ENCODE measurements around the gene ADORA1.

ADORA1 gene

GRCh38 chr1:203168991-203169390 is 41.5 kb downstream of the ADORA1 start:
- DNase-seq, result no peak
- Histone ChIP-seq H3K4me3 (ENCODE audit: low read depth in 1 of 2, low read length in 2 of 2) (no peak overlapping the region), H2AFZ (ENCODE audit: low read depth, low read length) (no peak overlapping the region), H3K4me2 (ENCODE audit: insufficient read depth, low read length) (no peak overlapping the region), H4K20me1 (ENCODE audit: insufficient read depth, low read length) (peaks cover 6% of the 10 kb centered on the region), H3K79me2 (ENCODE audit: insufficient read depth, low read length) (no peaks in the 10 kb centered on the region), H3K36me3 (ENCODE audit: insufficient read depth, low read length) (no peaks in the 10 kb centered on the region), H3K9me3 (ENCODE audit: insufficient read depth, low read length, severe bottlenecking) (no peaks in the 10 kb centered on the region), H3K27me3 (ENCODE audit: insufficient read depth, low read length, poor library complexity) (peaks cover 15% of the 10 kb centered on the region), H3K4me1 (ENCODE audit: insufficient read depth, low read length) (no peaks in the 10 kb centered on the region), H3K27ac (ENCODE audit: low read length) (no peak overlapping the region), H3K9ac (ENCODE audit: low read depth, low read length) (no peak overlapping the region)
- no peak for TF ChIP-seq EZH2 (IDR thresholded peaks at IDR 0.05; ENCODE audit: borderline replicate concordance, low read depth, low read length, severe bottlenecking)
- TF ChIP-seq CTCF (IDR thresholded peaks at IDR 0.05; ENCODE audit: borderline replicate concordance, extremely low read depth, low read length, poor library complexity, severe bottlenecking), result no peak
- ATAC-seq (ENCODE audit: insufficient read depth, low read depth), result no peak

GRCh38 chr1:203169770-203170520 is 42.4 kb downstream of the ADORA1 start:
- no peak overlapping the region for H2AFZ ChIP-seq (ENCODE audit: low read depth, low read length)
- H3K4me3 ChIP-seq (ENCODE audit: low read depth in 1 of 2, low read length in 2 of 2), result no peak overlapping the region
- no peak overlapping the region for H3K27ac ChIP-seq (ENCODE audit: low read length)
- no peaks in the 10 kb centered on the region for H3K9me3 ChIP-seq (ENCODE audit: insufficient read depth, low read length, severe bottlenecking)
- no peak overlapping the region for H3K4me2 ChIP-seq (ENCODE audit: insufficient read depth, low read length)
- no peaks in the 10 kb centered on the region for H3K36me3 ChIP-seq (ENCODE audit: insufficient read depth, low read length)
- H3K4me1 ChIP-seq (ENCODE audit: insufficient read depth, low read length), result no peaks in the 10 kb centered on the region
- TF ChIP-seq CTCF (IDR thresholded peaks at IDR 0.05; ENCODE audit: borderline replicate concordance, extremely low read depth, low read length, poor library complexity, severe bottlenecking), result no peak
- TF ChIP-seq EZH2 (IDR thresholded peaks at IDR 0.05; ENCODE audit: borderline replicate concordance, low read depth, low read length, severe bottlenecking), result no peak
- no peak overlapping the region for H3K9ac ChIP-seq (ENCODE audit: low read depth, low read length)
- H3K79me2 ChIP-seq (ENCODE audit: insufficient read depth, low read length), result no peaks in the 10 kb centered on the region
- peaks cover 6% of the 10 kb centered on the region for H4K20me1 ChIP-seq (ENCODE audit: insufficient read depth, low read length)
- ATAC-seq (ENCODE audit: insufficient read depth, low read depth) (no peak), DNase-seq (no peak)
- H3K27me3 ChIP-seq (ENCODE audit: insufficient read depth, low read length, poor library complexity), result peaks cover 11% of the 10 kb centered on the region

- H3K27me3 ChIP-seq (ENCODE audit: insufficient read depth, low read length, poor library complexity), result peaks cover 11% of the 10 kb centered on the region
- H2AFZ ChIP-seq (ENCODE audit: low read depth, low read length), result no peak overlapping the region
- no peaks in the 10 kb centered on the region for H3K36me3 ChIP-seq (ENCODE audit: insufficient read depth, low read length)
- H3K4me2 ChIP-seq (ENCODE audit: insufficient read depth, low read length), result no peak overlapping the region
- no peak for ATAC-seq (ENCODE audit: insufficient read depth, low read depth)
- no peaks in the 10 kb centered on the region for H3K4me1 ChIP-seq (ENCODE audit: insufficient read depth, low read length)
- H3K27ac ChIP-seq (ENCODE audit: low read length), result no peak overlapping the region
- H3K9ac ChIP-seq (ENCODE audit: low read depth, low read length), result no peak overlapping the region
- H3K4me3 ChIP-seq (ENCODE audit: low read depth in 1 of 2, low read length in 2 of 2), result no peak overlapping the region
- no peaks in the 10 kb centered on the region for H3K9me3 ChIP-seq (ENCODE audit: insufficient read depth, low read length, severe bottlenecking)
- no peak for DNase-seq
- TF ChIP-seq CTCF (IDR thresholded peaks at IDR 0.05; ENCODE audit: borderline replicate concordance, extremely low read depth, low read length, poor library complexity, severe bottlenecking), result no peak
- TF ChIP-seq EZH2 (IDR thresholded peaks at IDR 0.05; ENCODE audit: borderline replicate concordance, low read depth, low read length, severe bottlenecking), result no peak
- no peaks in the 10 kb centered on the region for H3K79me2 ChIP-seq (ENCODE audit: insufficient read depth, low read length)
- peaks cover 6% of the 10 kb centered on the region for H4K20me1 ChIP-seq (ENCODE audit: insufficient read depth, low read length)
Measured at GRCh38 chr1:203170625-203171330, 43.3 kb downstream of the ADORA1 start.
